Measurements from ENCODE around the gene SNPH.

Gene SNPH

GRCh38 chr20:1273366-1273765 lies 7.3 kb downstream of the SNPH start:
- no peak for DNase-seq (ENCODE audit: low read depth)
- H3K4me3 ChIP-seq (ENCODE audit: low read length): no peak overlapping the region
- TF ChIP-seq, protein P1, sequence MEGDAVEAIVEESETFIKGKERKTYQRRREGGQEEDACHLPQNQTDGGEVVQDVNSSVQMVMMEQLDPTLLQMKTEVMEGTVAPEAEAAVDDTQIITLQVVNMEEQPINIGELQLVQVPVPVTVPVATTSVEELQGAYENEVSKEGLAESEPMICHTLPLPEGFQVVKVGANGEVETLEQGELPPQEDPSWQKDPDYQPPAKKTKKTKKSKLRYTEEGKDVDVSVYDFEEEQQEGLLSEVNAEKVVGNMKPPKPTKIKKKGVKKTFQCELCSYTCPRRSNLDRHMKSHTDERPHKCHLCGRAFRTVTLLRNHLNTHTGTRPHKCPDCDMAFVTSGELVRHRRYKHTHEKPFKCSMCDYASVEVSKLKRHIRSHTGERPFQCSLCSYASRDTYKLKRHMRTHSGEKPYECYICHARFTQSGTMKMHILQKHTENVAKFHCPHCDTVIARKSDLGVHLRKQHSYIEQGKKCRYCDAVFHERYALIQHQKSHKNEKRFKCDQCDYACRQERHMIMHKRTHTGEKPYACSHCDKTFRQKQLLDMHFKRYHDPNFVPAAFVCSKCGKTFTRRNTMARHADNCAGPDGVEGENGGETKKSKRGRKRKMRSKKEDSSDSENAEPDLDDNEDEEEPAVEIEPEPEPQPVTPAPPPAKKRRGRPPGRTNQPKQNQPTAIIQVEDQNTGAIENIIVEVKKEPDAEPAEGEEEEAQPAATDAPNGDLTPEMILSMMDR (conservative IDR thresholded peaks at IDR 0.05; ENCODE audit: low read length): no peak

DNA sequence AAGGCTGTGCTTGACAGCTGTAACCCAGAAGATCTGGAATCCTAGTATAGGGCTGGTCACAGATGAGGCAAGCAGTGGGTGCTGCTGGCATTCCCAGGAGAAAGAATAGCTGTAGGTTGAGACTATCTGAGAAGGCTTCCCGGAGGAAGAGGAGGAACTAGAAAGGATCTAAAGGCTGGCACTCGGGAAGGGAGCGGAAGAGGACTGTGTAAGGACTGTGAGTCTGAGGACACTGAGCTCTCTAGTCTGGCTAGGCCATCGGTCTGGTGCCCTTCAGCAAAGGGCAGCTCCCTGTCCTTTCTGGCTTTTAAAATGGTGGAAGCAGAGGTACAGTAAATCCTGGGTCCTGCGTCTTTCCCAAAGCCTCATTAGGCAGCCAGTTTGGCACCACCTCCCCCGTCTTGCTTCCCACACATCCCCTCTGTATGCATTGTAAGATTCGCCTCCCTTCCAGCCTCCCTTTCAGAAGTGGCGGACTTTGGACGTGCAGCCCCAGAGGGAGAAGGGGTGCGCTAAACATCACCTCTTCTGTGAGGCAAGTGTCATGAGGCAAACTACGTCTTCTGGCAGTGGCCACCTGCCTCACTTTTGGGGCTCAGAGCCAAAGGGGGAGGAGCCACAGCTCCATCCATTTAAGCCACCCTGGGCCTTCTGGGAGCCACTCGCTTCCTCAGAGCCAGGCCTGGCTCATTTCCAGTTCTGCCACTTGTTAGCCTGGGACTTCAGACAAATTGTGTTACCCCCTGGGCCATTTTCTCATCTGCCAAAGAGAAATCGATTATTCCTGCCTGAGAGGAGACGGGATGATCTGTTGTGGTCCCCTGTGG lies 8.6 kb downstream of the SNPH start:
- TF ChIP-seq, protein P1 (conservative IDR thresholded peaks at IDR 0.05; ENCODE audit: low read length): no peak
- no peak overlapping the region for H3K4me3 ChIP-seq (ENCODE audit: low read length)
- DNase-seq (ENCODE audit: low read depth): no peak

- TF ChIP-seq, protein P1 (conservative IDR thresholded peaks at IDR 0.05; ENCODE audit: low read length): no peak
- no peak overlapping the region for H3K4me3 ChIP-seq (ENCODE audit: low read length)
- no peak for DNase-seq (ENCODE audit: low read depth)
Observed at GRCh38 chr20:1275919-1276318, 9.8 kb downstream of the SNPH start.

DNA sequence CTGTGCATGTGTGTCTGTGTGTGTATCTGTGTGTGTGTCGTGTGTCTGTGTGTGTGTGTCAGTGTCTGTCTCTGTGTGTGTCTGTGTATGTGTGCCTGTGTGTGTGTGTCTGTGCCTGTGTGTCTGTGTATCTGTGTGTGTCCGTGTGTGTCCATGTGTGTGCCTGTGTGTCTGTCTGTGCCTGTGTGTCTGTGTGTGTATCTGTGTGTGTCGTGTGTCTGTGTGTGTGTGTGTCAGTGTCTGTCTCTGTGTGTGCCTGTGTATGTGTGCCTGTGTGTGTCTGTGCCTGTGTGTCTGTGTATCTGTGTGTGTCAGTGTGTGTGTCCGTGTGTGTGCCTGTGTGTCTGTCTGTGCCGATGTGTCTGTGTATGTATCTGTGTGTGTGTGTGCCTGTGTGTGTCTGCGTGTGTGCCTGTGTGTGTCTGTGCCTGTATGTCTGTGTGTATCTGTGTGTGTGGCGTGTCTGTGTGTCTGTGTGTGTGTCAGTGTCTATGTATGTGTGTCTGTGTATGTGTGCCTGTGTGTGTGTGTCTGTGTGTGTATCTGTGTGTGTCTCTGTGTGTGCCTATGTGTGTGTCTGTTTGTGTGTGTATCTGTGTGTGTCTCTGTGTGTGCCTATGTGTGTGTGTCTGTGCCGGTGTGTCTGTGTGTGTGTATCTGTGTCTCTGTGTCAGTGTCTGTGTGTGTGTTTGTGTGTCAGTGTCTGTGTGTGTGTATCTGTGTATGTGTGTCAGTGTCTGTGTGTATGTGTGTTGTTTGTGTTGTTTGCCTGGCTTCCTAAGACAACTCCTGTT lies 11.6 kb downstream of the SNPH start:
- no peak for DNase-seq (ENCODE audit: low read depth)
- TF ChIP-seq, protein P1 (conservative IDR thresholded peaks at IDR 0.05; ENCODE audit: low read length): no peak
- H3K4me3 ChIP-seq (ENCODE audit: low read length): no peak overlapping the region

- DNase-seq (ENCODE audit: low read depth): no peak
- no peak overlapping the region for H3K4me3 ChIP-seq (ENCODE audit: low read length)
- TF ChIP-seq, protein P1 (conservative IDR thresholded peaks at IDR 0.05; ENCODE audit: low read length): no peak
Observed at GRCh38 chr20:1278993-1279392, 12.9 kb downstream of the SNPH start.

- TF ChIP-seq, protein P1 (conservative IDR thresholded peaks at IDR 0.05; ENCODE audit: low read length): no peak
- no peak overlapping the region for H3K4me3 ChIP-seq (ENCODE audit: low read length)
- DNase-seq (ENCODE audit: low read depth): no peak
Observed at GRCh38 chr20:1280195-1281102, 14.4 kb downstream of the SNPH start.

Data from AG10803 (cell line).